SK-N-SH (cell line): Measurements from ENCODE around the gene GNG3. TPM values are rescaled to one million over a fixed set of nuclear protein-coding genes. Genes with fewer than 3 reads are reported as not detected.
A peak's percentile ranks its signal among the peaks of the same experiment; 100 is the strongest.

Source experiments
- CTCF ChIA-PET: fragments of 300-600, 350-600 bp; formaldehyde crosslinking; extraction: SDS; loops from one replicate; lab custom pipeline; 2021; lab: Yijun Ruan, JAX
- POLR2A ChIA-PET: fragments of 350-600 bp; sonication (Branson Sonifier 250); formaldehyde crosslinking; extraction: SDS; loops from one replicate; lab custom pipeline; 2020; ENCODE audit warnings: antibody characterized with exemption, inconsistent platforms; lab: Yijun Ruan, JAX
- DNase-seq: peaks from one replicate; pipeline ENCODE4 v3.0.0; 2012
- H2AFZ ChIP-seq: fragments of 200-600 bp; sonication (generic); 2 replicates; pipeline ENCODE4 v1.8.1; 2016; ENCODE audit warnings: antibody characterized with exemption, mild to moderate bottlenecking, low read depth
- H3F3A ChIP-seq: fragments of 200-600 bp; sonication (generic); replicated peaks from 2 replicates; pipeline ENCODE3; 2016; ENCODE audit warnings: antibody characterized with exemption, mild to moderate bottlenecking; ENCODE audit not compliant: insufficient read depth
- H3K27ac ChIP-seq, 2 experiments: fragments of 200-500 bp in 1 of 2; fragments of 200-600 bp in 1 of 2; sonication (Bioruptor generic) in 1 of 2; sonication (generic), shearing (Covaris generic) in 1 of 2; 2 replicates each; pipeline versions ENCODE4 v1.5.1 to v1.6.1; 2014 to 2016; ENCODE audit warnings: low read depth in 2 of 2, inconsistent platforms in 1 of 2, low read length in 1 of 2, mild to moderate bottlenecking in 1 of 2, mixed read lengths in 1 of 2
- H3K27me3 ChIP-seq: fragments of 200-600 bp; sonication (generic), shearing (Covaris generic); 2 replicates; pipeline ENCODE4 v1.6.1; 2016; ENCODE audit warnings: mixed run types; ENCODE audit not compliant: insufficient read depth
- H3K36me3 ChIP-seq, 2 experiments: fragments of 200-500 bp in 1 of 2; fragments of 200-600 bp in 1 of 2; sonication (Bioruptor generic) in 1 of 2; sonication (generic) in 1 of 2; replicated peaks in 1 of 2; 2 replicates each; pipeline versions ENCODE3 to v1.5.1; 2014 to 2016; ENCODE audit warnings: low read length in 1 of 2, mild to moderate bottlenecking in 1 of 2; ENCODE audit not compliant: insufficient read depth in 2 of 2, control insufficient read depth in 1 of 2
- H3K4me1 ChIP-seq, 2 experiments: fragments of 200-500 bp in 1 of 2; fragments of 200-600 bp in 1 of 2; sonication (Bioruptor generic) in 1 of 2; sonication (generic), shearing (Covaris generic) in 1 of 2; 2 replicates each; pipeline versions ENCODE4 v1.5.1 to v1.6.1; 2014 to 2016; ENCODE audit warnings: low read depth in 1 of 2, low read length in 1 of 2, mixed run types in 1 of 2; ENCODE audit not compliant: insufficient read depth in 2 of 2, control insufficient read depth in 1 of 2
- H3K4me2 ChIP-seq: fragments of 200-600 bp; sonication (generic), shearing (Covaris generic); 2 replicates; pipeline ENCODE4 v1.6.1; 2017; ENCODE audit warnings: mixed run types
- H3K4me3 ChIP-seq, 2 experiments: fragments of 200-500 bp in 1 of 2; fragments of 200-600 bp in 1 of 2; sonication (Bioruptor generic) in 1 of 2; sonication (generic), shearing (Covaris generic) in 1 of 2; 2 replicates each; pipeline versions ENCODE4 v1.5.1 to v1.8.1; 2014 to 2016; ENCODE audit warnings: low read depth in 2 of 2, inconsistent platforms in 1 of 2, low read length in 1 of 2, mild to moderate bottlenecking in 1 of 2, mixed read lengths in 1 of 2, moderate library complexity in 1 of 2
- H3K79me2 ChIP-seq: fragments of 200-600 bp; sonication (generic); 2 replicates; pipeline ENCODE4 v1.8.1; 2017; ENCODE audit warnings: mild to moderate bottlenecking; ENCODE audit not compliant: insufficient read depth
- H3K9ac ChIP-seq: fragments of 200-600 bp; sonication (generic); 2 replicates; pipeline ENCODE4 v1.6.1; 2017; ENCODE audit warnings: mixed run types
- H3K9me2 ChIP-seq: fragments of 200-600 bp; sonication (generic); 2 replicates; pipeline ENCODE4 v1.6.1; 2017; ENCODE audit warnings: mixed run types
- H3K9me3 ChIP-seq: fragments of 200-600 bp; sonication (generic); 2 replicates; pipeline ENCODE4 v1.6.1; 2017; ENCODE audit warnings: mixed run types, mild to moderate bottlenecking, moderate library complexity
- H4K20me1 ChIP-seq: fragments of 200-600 bp; sonication (generic); 2 replicates; pipeline ENCODE4 v1.6.1; 2017; ENCODE audit warnings: mild to moderate bottlenecking, mixed run types; ENCODE audit not compliant: insufficient read depth
- CHD2 ChIP-seq: fragments of 150-350 bp; IDR thresholded peaks from 2 replicates; pipeline ENCODE4 v1.6.1; 2018; ENCODE audit warnings: low read length; ENCODE audit not compliant: partially characterized antibody
- EZH2phosphoT487 ChIP-seq: fragments of 200-600 bp; sonication (generic); IDR thresholded peaks from 2 replicates; pipeline ENCODE4 v1.6.1; 2017; ENCODE audit warnings: low read depth, mixed run types, mild to moderate bottlenecking, antibody characterized with exemption, moderate library complexity, borderline replicate concordance
- FOXM1 ChIP-seq: IDR thresholded peaks from 2 replicates; pipeline ENCODE4 v1.4.0; 2012; ENCODE audit warnings: low read depth, mild to moderate bottlenecking
- GABPA ChIP-seq: IDR thresholded peaks from 2 replicates; pipeline ENCODE4 v1.4.0; 2012; ENCODE audit warnings: low read depth, mild to moderate bottlenecking
- GATA2 ChIP-seq: sonication (generic); formaldehyde crosslinking; IDR thresholded peaks from 2 replicates; pipeline ENCODE4 v1.5.0; 2020; ENCODE audit warnings: mild to moderate bottlenecking, missing genetic modification reagents
- JUND ChIP-seq: IDR thresholded peaks from 2 replicates; pipeline ENCODE4 v1.4.0; 2012
- MEF2A ChIP-seq: IDR thresholded peaks from 2 replicates; pipeline ENCODE4 v1.4.0; 2012; ENCODE audit warnings: low read depth, borderline replicate concordance
- MXI1 ChIP-seq: IDR thresholded peaks from 2 replicates; pipeline ENCODE4 v1.6.1; 2012; ENCODE audit warnings: mild to moderate bottlenecking, low read depth, low read length, improper control_type of control experiment
- POLR2AphosphoS5 ChIP-seq: IDR thresholded peaks from 2 replicates; pipeline ENCODE4 v1.6.1; 2012; ENCODE audit warnings: low read depth, low read length
- RXRA ChIP-seq: IDR thresholded peaks from 2 replicates; pipeline ENCODE4 v1.4.0; 2012; ENCODE audit warnings: low read depth, mild to moderate bottlenecking, borderline replicate concordance
- SIN3A ChIP-seq: IDR thresholded peaks from 2 replicates; pipeline ENCODE4 v1.6.1; 2012; ENCODE audit warnings: low read depth, mild to moderate bottlenecking, low read length, moderate library complexity, borderline replicate concordance
- SMC3 ChIP-seq: IDR thresholded peaks from 2 replicates; pipeline ENCODE4 v1.6.1; 2012; ENCODE audit warnings: low read depth, low read length, improper control_type of control experiment
- WGBS: methylation state at CpG from one replicate; pipeline ENCODE4 v1.1.6; 2017; ENCODE audit warnings: low lambda C conversion rate; 5-methylcytosine and 5-hydroxymethylcytosine counted together
- polyA plus RNA-seq, 3 experiments: library from polyadenylated mRNA; depleted of rRNA; stranded (reverse); fragments of >200 nt; gene quantifications; 2 replicates each; pipeline ENCODE4 v1.2.3, GENCODE V29; 2012
- TF ChIP-seq, protein P1 (sequence below): IDR thresholded peaks from 2 replicates; pipeline ENCODE4 v1.6.1; 2012; ENCODE audit warnings: mild to moderate bottlenecking, low read depth, low read length, moderate library complexity
- TF ChIP-seq, protein P2 (sequence below): IDR thresholded peaks from 2 replicates; pipeline ENCODE4 v1.4.0; 2012; ENCODE audit warnings: low read depth, borderline replicate concordance
- TF ChIP-seq, protein P3 (sequence below): IDR thresholded peaks from 2 replicates; pipeline ENCODE4; 2012
- TF ChIP-seq, protein P4 (sequence below): IDR thresholded peaks from 2 replicates; pipeline ENCODE4 v1.4.0; 2012; ENCODE audit warnings: low read depth, borderline replicate concordance
- TF ChIP-seq, protein P5 (sequence below): fragments of 150-350 bp; IDR thresholded peaks from 2 replicates; pipeline ENCODE4 v1.6.1; 2016; ENCODE audit warnings: mild to moderate bottlenecking, low read depth, low read length

Gene GNG3
- polyA plus RNA-seq, 1 of the 3 experiments (the other 2 are of a cell fraction), result 0.16 TPM

DNA sequence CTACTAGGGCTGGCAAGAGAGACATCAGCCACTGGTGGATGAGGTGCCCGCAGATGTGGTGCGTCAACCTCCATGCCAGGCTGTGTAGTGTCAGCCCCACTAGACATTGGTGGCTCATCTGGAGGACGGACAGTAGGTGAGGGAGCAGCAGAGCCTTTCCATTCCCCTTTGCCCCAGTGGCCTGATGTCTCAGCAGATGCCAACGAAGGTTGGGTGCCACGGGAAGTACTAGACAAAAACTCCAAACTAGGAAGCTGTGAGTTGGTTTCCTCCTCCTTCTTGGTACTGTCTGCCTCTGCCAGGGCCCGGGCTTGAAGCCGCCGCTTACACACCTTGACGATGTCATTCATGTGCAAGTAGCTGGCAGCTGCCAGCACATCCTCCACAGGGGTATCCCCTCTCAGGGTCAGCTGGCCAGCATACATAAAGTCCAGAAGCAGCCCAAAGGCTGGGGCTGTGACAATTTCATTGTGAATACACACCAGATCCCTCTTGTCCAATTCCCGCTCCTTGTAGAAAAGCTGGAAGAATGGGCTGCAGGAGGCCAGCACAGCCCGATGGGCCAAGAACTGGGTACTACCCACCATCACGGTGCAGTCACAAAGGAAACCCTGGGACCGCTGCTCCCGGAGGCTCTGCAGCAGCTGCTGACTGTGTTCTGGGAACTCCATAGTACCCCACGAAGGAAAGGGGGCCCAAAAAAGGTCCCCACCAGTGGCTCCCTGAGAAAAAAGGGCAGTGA lies 45.7 kb downstream of the GNG3 start:
- WGBS, result 85% methylated on average over 10 of the region's 15 CpGs
- TF ChIP-seq CHD2 (no peak), POLR2AphosphoS5 (no peak), MXI1 (no peak), JUND (no peak), SMC3 (no peak), MEF2A (no peak), EZH2phosphoT487 (no peak), GATA2 (CRISPR knock-in tag) (no peak), GABPA (no peak), FOXM1 (no peak), RXRA (no peak), SIN3A (no peak)
- TF ChIP-seq, protein P1, sequence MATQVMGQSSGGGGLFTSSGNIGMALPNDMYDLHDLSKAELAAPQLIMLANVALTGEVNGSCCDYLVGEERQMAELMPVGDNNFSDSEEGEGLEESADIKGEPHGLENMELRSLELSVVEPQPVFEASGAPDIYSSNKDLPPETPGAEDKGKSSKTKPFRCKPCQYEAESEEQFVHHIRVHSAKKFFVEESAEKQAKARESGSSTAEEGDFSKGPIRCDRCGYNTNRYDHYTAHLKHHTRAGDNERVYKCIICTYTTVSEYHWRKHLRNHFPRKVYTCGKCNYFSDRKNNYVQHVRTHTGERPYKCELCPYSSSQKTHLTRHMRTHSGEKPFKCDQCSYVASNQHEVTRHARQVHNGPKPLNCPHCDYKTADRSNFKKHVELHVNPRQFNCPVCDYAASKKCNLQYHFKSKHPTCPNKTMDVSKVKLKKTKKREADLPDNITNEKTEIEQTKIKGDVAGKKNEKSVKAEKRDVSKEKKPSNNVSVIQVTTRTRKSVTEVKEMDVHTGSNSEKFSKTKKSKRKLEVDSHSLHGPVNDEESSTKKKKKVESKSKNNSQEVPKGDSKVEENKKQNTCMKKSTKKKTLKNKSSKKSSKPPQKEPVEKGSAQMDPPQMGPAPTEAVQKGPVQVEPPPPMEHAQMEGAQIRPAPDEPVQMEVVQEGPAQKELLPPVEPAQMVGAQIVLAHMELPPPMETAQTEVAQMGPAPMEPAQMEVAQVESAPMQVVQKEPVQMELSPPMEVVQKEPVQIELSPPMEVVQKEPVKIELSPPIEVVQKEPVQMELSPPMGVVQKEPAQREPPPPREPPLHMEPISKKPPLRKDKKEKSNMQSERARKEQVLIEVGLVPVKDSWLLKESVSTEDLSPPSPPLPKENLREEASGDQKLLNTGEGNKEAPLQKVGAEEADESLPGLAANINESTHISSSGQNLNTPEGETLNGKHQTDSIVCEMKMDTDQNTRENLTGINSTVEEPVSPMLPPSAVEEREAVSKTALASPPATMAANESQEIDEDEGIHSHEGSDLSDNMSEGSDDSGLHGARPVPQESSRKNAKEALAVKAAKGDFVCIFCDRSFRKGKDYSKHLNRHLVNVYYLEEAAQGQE, result no peak
- TF ChIP-seq, protein P2, sequence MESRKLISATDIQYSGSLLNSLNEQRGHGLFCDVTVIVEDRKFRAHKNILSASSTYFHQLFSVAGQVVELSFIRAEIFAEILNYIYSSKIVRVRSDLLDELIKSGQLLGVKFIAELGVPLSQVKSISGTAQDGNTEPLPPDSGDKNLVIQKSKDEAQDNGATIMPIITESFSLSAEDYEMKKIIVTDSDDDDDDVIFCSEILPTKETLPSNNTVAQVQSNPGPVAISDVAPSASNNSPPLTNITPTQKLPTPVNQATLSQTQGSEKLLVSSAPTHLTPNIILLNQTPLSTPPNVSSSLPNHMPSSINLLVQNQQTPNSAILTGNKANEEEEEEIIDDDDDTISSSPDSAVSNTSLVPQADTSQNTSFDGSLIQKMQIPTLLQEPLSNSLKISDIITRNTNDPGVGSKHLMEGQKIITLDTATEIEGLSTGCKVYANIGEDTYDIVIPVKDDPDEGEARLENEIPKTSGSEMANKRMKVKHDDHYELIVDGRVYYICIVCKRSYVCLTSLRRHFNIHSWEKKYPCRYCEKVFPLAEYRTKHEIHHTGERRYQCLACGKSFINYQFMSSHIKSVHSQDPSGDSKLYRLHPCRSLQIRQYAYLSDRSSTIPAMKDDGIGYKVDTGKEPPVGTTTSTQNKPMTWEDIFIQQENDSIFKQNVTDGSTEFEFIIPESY, result no peak
- TF ChIP-seq, protein P3, sequence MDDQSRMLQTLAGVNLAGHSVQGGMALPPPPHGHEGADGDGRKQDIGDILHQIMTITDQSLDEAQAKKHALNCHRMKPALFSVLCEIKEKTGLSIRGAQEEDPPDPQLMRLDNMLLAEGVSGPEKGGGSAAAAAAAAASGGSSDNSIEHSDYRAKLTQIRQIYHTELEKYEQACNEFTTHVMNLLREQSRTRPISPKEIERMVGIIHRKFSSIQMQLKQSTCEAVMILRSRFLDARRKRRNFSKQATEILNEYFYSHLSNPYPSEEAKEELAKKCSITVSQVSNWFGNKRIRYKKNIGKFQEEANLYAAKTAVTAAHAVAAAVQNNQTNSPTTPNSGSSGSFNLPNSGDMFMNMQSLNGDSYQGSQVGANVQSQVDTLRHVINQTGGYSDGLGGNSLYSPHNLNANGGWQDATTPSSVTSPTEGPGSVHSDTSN, result no peak
- TF ChIP-seq, protein P4, sequence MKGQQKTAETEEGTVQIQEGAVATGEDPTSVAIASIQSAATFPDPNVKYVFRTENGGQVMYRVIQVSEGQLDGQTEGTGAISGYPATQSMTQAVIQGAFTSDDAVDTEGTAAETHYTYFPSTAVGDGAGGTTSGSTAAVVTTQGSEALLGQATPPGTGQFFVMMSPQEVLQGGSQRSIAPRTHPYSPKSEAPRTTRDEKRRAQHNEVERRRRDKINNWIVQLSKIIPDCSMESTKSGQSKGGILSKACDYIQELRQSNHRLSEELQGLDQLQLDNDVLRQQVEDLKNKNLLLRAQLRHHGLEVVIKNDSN, result no peak
- TF ChIP-seq, protein P5, sequence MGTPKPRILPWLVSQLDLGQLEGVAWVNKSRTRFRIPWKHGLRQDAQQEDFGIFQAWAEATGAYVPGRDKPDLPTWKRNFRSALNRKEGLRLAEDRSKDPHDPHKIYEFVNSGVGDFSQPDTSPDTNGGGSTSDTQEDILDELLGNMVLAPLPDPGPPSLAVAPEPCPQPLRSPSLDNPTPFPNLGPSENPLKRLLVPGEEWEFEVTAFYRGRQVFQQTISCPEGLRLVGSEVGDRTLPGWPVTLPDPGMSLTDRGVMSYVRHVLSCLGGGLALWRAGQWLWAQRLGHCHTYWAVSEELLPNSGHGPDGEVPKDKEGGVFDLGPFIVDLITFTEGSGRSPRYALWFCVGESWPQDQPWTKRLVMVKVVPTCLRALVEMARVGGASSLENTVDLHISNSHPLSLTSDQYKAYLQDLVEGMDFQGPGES, result no peak
- no peaks in the 10 kb centered on the region for H3K27me3 ChIP-seq
- H3K9me2 ChIP-seq, result no peaks in the 10 kb centered on the region
- no peaks in the 10 kb centered on the region for H3K9me3 ChIP-seq
- H4K20me1 ChIP-seq, result no peaks in the 10 kb centered on the region
- ChIA-PET POLR2A (interaction anchor here (0.7 to 2.3 kb wide), 22 partner anchors 8 to 179 kb away, joined by 3 to 33 read pairs (median 8); partner anchors contain the start of genes BSCL2, C11orf98, CSKMT and EEF1G), CTCF (interaction anchor here (0.7 to 3.3 kb wide), 9 partner anchors 9 to 328 kb away, joined by 3 to 18 read pairs (median 4); partner anchors contain the start of gene TAF6L)
- H2AFZ ChIP-seq, result peak overlapping the region; percentile 90
- H3F3A ChIP-seq, result peaks cover 17% of the 10 kb centered on the region
- no peak for DNase-seq
- peak overlapping the region; percentile 83 for H3K9ac ChIP-seq
- peaks cover 6 to 11% of the 10 kb centered on the region in 2 experiments; a peak in 3 of 4 replicates for H3K4me1 ChIP-seq
- H3K36me3 ChIP-seq, result peaks cover 0 to 7% of the 10 kb centered on the region in 2 experiments
- H3K79me2 ChIP-seq, result peaks cover 33% of the 10 kb centered on the region; the same call in 1 of the 2 replicates
- H3K4me3 ChIP-seq, result peak overlapping the region; percentile 66 to 69
- H3K4me2 ChIP-seq, result peak overlapping the region; percentile 73
- peak overlapping the region; percentile 48 to 85; a peak in 2 of 4 replicates for H3K27ac ChIP-seq
